Transverse colon (tissue), 4 donors: ENCODE data around the gene DNAH8. TPM values are rescaled to one million over a fixed set of nuclear protein-coding genes. Genes with fewer than 3 reads are reported as not detected.
"Not testable (repeated sequence)": the region's sequence is repeated elsewhere in the genome, so short reads cannot be mapped to it uniquely, and the experiment has no call there.

ENCODE experiments used
- DNase-seq: peaks from one replicate; pipeline ENCODE4 v3.0.0-alpha.2; 2019
- H3K27ac ChIP-seq, 4 donors: fragments of 200-600 bp; sonication (generic); 2 replicates each; pipeline ENCODE4 v1.5.1; 2016 to 2018; ENCODE audit warnings: inconsistent platforms in 4 of 4
- H3K27me3 ChIP-seq: fragments of 200-600 bp; sonication (generic); 2 replicates; pipeline ENCODE4 v1.5.1; 2017; ENCODE audit warnings: inconsistent platforms
- H3K36me3 ChIP-seq, 4 donors: fragments of 200-600 bp; sonication (generic); 2 replicates each; pipeline ENCODE4 v1.5.1; 2017 to 2019; ENCODE audit warnings: inconsistent platforms in 4 of 4
- H3K4me1 ChIP-seq, 4 donors: fragments of 200-600 bp; sonication (generic); 2 replicates each; pipeline ENCODE4 v1.5.1; 2017 to 2020; ENCODE audit warnings: inconsistent platforms in 4 of 4
- H3K4me3 ChIP-seq, 4 donors: fragments of 200-600 bp; sonication (generic); 1 replicate in 1 of 4; 2 replicates in 3 of 4; pipeline versions ENCODE4 v1.5.1 to v1.6.1; 2017 to 2019; ENCODE audit warnings: inconsistent platforms in 4 of 4
- H3K9me3 ChIP-seq, 2 donors: fragments of 200-600 bp; sonication (generic); 2 replicates each; pipeline ENCODE4 v1.5.1; 2017 to 2019; ENCODE audit warnings: inconsistent platforms in 2 of 2
- CTCF ChIP-seq, 5 experiments: fragments of 200-600 bp in 3 of 5; fragments of 450-650 bp in 2 of 5; sonication (generic) in 3 of 5; IDR thresholded peaks; 1 replicate in 2 of 5; 2 replicates in 3 of 5; pipeline ENCODE4 v1.5.1; 2016 to 2017; ENCODE audit warnings: antibody characterized with exemption in 5 of 5, inconsistent platforms in 3 of 5, mild to moderate bottlenecking in 2 of 5, moderate library complexity in 1 of 5
- EP300 ChIP-seq: sonication (generic); formaldehyde crosslinking; IDR thresholded peaks from one replicate; pipeline ENCODE4 v1.6.1; 2017; ENCODE audit warnings: antibody characterized with exemption, low read depth
- POLR2A ChIP-seq: fragments of 450-650 bp; IDR thresholded peaks from one replicate; pipeline ENCODE4 v1.6.1; 2016; ENCODE audit warnings: antibody characterized with exemption, mild to moderate bottlenecking, moderate library complexity
- POLR2AphosphoS5 ChIP-seq, 3 donors: sonication (generic); formaldehyde crosslinking; IDR thresholded peaks; one replicate each; pipeline ENCODE4 v1.6.1; 2016; ENCODE audit warnings: antibody characterized with exemption in 3 of 3
- WGBS, 2 donors: methylation state at CpG; one replicate each; pipeline ENCODE4 v1.1.5; 2018; ENCODE audit warnings: low coverage in 1 of 2; 5-methylcytosine and 5-hydroxymethylcytosine counted together
- in situ Hi-C, 4 donors: fragments of 200-750 bp; cut with MboI; loops; one replicate each; pipeline versions ENCODE4 v1.15.0 to v1.15.1; 2017; ENCODE audit warnings: low sequenced_read_pairs in 3 of 4, low pct_ligation_motif_present in 1 of 4, low pct_unique_long_range_greater_than_20kb in 1 of 4
- intact Hi-C: fragments of 100-400 bp; cut with DNase I; formaldehyde crosslinking; loops from one replicate; pipeline ENCODE4 v1.15.1; 2023; ENCODE audit warnings: low total_unique reads
- total RNA-seq, 4 donors: library from RNA; depleted of rRNA; stranded (reverse); fragments of >200 nt; gene quantifications; one replicate each; pipeline ENCODE4 v1.1.0, GENCODE V29; 2016

DNAH8 gene
- total RNA-seq, 4 donors from 2014 or later: 0.16 TPM; not detected in 3

DNA sequence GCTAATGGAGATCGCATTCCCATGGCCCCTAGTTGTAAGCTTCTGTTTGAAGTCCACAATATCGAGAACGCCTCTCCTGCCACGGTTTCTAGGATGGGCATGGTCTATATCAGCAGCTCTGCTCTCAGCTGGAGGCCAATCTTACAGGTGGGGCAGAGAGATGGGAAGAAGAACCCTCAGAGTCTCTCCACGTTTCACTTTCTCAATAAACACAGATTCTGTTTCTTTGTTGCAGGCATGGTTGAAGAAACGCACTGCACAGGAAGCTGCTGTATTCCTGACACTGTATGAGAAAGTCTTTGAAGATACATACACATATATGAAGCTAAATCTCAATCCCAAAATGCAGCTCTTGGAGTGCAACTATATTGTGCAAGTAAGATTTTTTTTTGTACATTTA lies 157.9 kb downstream of the DNAH8 start:
- Histone ChIP-seq H3K4me3 (no peak overlapping the region), H3K27ac (no peak overlapping the region), H3K9me3 (no peaks in the 10 kb centered on the region), H3K4me1 (no peaks in the 10 kb centered on the region), H3K36me3 (no peaks in the 10 kb centered on the region), H3K27me3 (peaks cover 11% of the 10 kb centered on the region)
- intact Hi-C loops (loop anchor here (5.0 kb wide), 1 partner anchor 439 kb away; the partner anchor contains the start of gene KCNK17), in situ Hi-C loops (loop anchor here (5.0 to 25.0 kb wide), 4 partner anchors 289 to 439 kb away; partner anchors contain the start of genes KCNK16 (in 2 of the 4) and KCNK17 (in 2 of the 4))
- no peak for DNase-seq
- WGBS, 2 donors: 73 to 74% methylated on average over 3 to 6 of the region's 6 CpGs
- TF ChIP-seq CTCF (IDR thresholded peaks at IDR 0.05) (no peak), POLR2A (no peak), POLR2AphosphoS5 (IDR thresholded peaks at IDR 0.05) (no peak), EP300 (no peak)

DNA sequence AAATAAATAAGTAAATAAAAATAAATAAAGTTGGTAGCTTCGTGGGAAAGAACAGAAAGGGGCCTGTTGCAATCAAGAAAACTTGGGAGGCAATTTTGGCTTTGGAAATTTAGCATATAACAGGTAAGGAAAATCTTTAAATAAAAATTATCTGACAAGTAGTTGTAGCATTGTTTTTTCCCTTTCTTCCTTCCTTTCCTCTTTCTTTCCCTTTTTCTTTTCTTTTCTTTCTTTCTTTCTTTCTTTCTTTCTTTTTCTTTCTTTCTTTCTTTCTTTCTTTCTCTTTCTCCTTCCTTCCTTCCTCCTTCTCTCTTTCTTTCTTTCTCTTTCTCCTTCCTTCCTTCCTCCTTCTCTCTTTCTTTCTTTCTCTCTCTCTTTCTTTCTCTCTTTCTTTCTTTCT lies 158.7 kb downstream of the DNAH8 start:
- H3K9me3 ChIP-seq, H3K36me3 ChIP-seq, H3K4me3 ChIP-seq, H3K27ac ChIP-seq, H3K4me1 ChIP-seq, DNase-seq, H3K27me3 ChIP-seq: not testable (repeated sequence)
- in situ Hi-C loops: loop anchor here (5.0 to 25.0 kb wide), 4 partner anchors 288 to 438 kb away; partner anchors contain the start of genes KCNK16 (in 2 of the 4) and KCNK17 (in 2 of the 4)
- 39% methylated on average over 1 of the region's 1 CpG; no CpG with 5 or more reads in 1 of the 2 donors for WGBS, 2 donors
- intact Hi-C loops: loop anchor here (5.0 kb wide), 1 partner anchor 438 kb away; the partner anchor contains the start of gene KCNK17

- H3K27ac ChIP-seq: no peak overlapping the region
Measured at GRCh38 chr6:38876475-38876874, 161.4 kb downstream of the DNAH8 start.

GRCh38 chr6:38877721-38878120 lies 162.6 kb downstream of the DNAH8 start:
- DNase-seq: no peak
- 64 to 84% methylated on average over 3 of the region's 3 CpGs for WGBS, 2 donors
- H3K9me3 ChIP-seq: no peaks in the 10 kb centered on the region
- no peak for TF ChIP-seq CTCF (IDR thresholded peaks at IDR 0.05)
- no peak for TF ChIP-seq EP300
- TF ChIP-seq POLR2AphosphoS5 (IDR thresholded peaks at IDR 0.05): no peak
- TF ChIP-seq POLR2A: no peak
- intact Hi-C loops: no loop called here
- H3K27me3 ChIP-seq: no peaks in the 10 kb centered on the region
- no peak overlapping the region for H3K4me3 ChIP-seq
- in situ Hi-C loops: loop anchor here in 1 of 4 donors (10.0 kb wide), 1 partner anchor 427 kb away; no protein-coding TSS in a partner anchor
- H3K27ac ChIP-seq: no peak overlapping the region
- H3K36me3 ChIP-seq: no peaks in the 10 kb centered on the region
- H3K4me1 ChIP-seq: no peaks in the 10 kb centered on the region

More at GRCh38 chr6:38876475-38876874, 161.4 kb downstream of the DNAH8 start:
- TF ChIP-seq POLR2A: no peak
- no peak for TF ChIP-seq POLR2AphosphoS5 (IDR thresholded peaks at IDR 0.05)
- TF ChIP-seq CTCF (IDR thresholded peaks at IDR 0.05): no peak
- no peak for TF ChIP-seq EP300
- H3K36me3 ChIP-seq: no peaks in the 10 kb centered on the region
- H3K4me3 ChIP-seq: no peak overlapping the region
- in situ Hi-C loops (loop anchor here in 1 of 4 donors (10.0 kb wide), 1 partner anchor 428 kb away; no protein-coding TSS in a partner anchor), intact Hi-C loops (no loop called here)
- H3K4me1 ChIP-seq: no peaks in the 10 kb centered on the region
- 67 to 70% methylated on average over 4 to 7 of the region's 7 CpGs for WGBS, 2 donors
- peak; percentile 17 for DNase-seq
- no peaks in the 10 kb centered on the region for H3K9me3 ChIP-seq
- no peaks in the 10 kb centered on the region for H3K27me3 ChIP-seq

DNA sequence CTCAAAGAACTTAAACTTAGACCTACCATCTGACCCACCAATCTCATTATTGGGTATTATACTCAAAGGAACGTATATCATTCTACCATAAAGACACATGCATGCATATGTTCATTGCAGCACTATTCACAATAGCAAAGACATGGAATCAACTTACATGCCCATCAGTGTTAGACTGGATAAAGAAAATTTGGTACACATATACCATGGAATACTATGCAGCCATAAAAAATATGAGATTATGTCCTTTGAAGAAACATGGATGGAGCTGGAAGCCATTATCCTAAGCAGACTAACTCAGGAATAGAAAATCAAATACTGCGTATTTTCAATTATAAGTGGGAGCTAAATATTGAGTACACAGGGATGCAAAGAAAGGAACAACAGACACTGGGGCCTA lies 167.0 kb downstream of the DNAH8 start:
- Histone ChIP-seq H3K4me1 (no peaks in the 10 kb centered on the region), H3K27me3 (no peaks in the 10 kb centered on the region), H3K4me3 (no peak overlapping the region), H3K27ac (no peak overlapping the region), H3K9me3 (no peaks in the 10 kb centered on the region), H3K36me3 (no peaks in the 10 kb centered on the region)
- TF ChIP-seq POLR2A (no peak), EP300 (no peak), CTCF (IDR thresholded peaks at IDR 0.05) (no peak), POLR2AphosphoS5 (IDR thresholded peaks at IDR 0.05) (no peak)
- in situ Hi-C loops: no loop called here
- intact Hi-C loops: no loop called here
- DNase-seq: no peak
- 96% methylated on average over 2 of the region's 2 CpGs; no CpG with 5 or more reads in 1 of the 2 donors for WGBS, 2 donors
